Epidermal melanocyte (primary cell): Measurements from ENCODE around the gene SRL.

Experiments
- DNase-seq: peaks from one replicate; pipeline ENCODE4 v3.0.0; 2011; ENCODE audit warnings: low spot score; ENCODE audit not compliant: insufficient read length

SRL gene

GRCh38 chr16:4202615-4203345, 39.1 kb downstream of the SRL start:
- DNase-seq = no peak

GRCh38 chr16:4200781-4201137, 41.1 kb downstream of the SRL start:
- no peak for DNase-seq

- DNase-seq = peak; percentile 76
Observed at GRCh38 chr16:4200000-4200780, 41.7 kb downstream of the SRL start.

- DNase-seq = no peak
Observed at GRCh38 chr16:4198816-4199215, 43.1 kb downstream of the SRL start.

- DNase-seq = no peak
Observed at GRCh38 chr16:4194661-4195060, 47.2 kb downstream of the SRL start.

GRCh38 chr16:4193920-4194319, 48.0 kb downstream of the SRL start:
- no peak for DNase-seq

GRCh38 chr16:4192206-4192605, 49.7 kb downstream of the SRL start:
- DNase-seq = no peak

- no peak for DNase-seq
Observed at GRCh38 chr16:4190712-4191333, 51.1 kb downstream of the SRL start.

- DNase-seq = no peak
Observed at GRCh38 chr16:4190086-4190485, 51.8 kb downstream of the SRL start.

- no peak for DNase-seq
Observed at GRCh38 chr16:4184038-4184702, 57.7 kb downstream of the SRL start.

- DNase-seq = peak; percentile 92
Observed at GRCh38 chr16:4183237-4184037, 58.4 kb downstream of the SRL start.

GRCh38 chr16:4182581-4183236, 59.2 kb downstream of the SRL start:
- DNase-seq = no peak

- no peak for DNase-seq
Observed at GRCh38 chr16:4180511-4180910, 61.4 kb downstream of the SRL start.

- DNase-seq = no peak
Observed at GRCh38 chr16:4179763-4180260, 62.1 kb downstream of the SRL start.

GRCh38 chr16:4179020-4179419, 62.9 kb downstream of the SRL start:
- no peak for DNase-seq

- no peak for DNase-seq
Observed at GRCh38 chr16:4178468-4179010, 63.3 kb downstream of the SRL start.

- no peak for DNase-seq
Observed at GRCh38 chr16:4176906-4177417, 64.9 kb downstream of the SRL start.

- no peak for DNase-seq
Observed at GRCh38 chr16:4175849-4176248, 66.0 kb downstream of the SRL start.

- DNase-seq = no peak
Observed at GRCh38 chr16:4172070-4172469, 69.8 kb downstream of the SRL start.

GRCh38 chr16:4169415-4169814, 72.5 kb downstream of the SRL start:
- DNase-seq = no peak
